Activated CD4-positive, CD25-positive, alpha-beta regulatory T cell (primary cell): ENCODE measurements around the gene CDK5RAP2.

Source experiments
- DNase-seq, 4 experiments: peaks; one replicate each; lab custom pipeline; 2025; lab: John Stamatoyannopoulos, UW

The CDK5RAP2 gene

DNA sequence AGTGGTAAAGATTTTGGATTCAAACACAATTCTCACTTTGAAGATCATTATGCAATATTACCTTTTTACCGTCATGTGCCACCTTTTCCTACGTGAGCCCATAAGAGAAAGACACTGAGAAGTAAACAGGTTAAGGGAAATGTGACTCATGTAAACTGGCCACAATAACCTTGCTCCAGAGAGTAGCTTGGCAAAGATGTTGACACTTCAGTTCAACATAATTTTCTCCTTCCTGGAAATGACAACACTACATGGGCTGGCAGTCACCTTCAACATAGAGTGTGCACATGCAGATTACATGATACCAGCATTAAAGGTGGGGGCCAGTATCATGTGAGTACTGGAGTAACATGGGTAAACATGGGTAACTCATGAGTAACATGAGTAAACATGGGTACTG, 141.9 kb downstream of the CDK5RAP2 start:
- DNase-seq, result no peak

DNA sequence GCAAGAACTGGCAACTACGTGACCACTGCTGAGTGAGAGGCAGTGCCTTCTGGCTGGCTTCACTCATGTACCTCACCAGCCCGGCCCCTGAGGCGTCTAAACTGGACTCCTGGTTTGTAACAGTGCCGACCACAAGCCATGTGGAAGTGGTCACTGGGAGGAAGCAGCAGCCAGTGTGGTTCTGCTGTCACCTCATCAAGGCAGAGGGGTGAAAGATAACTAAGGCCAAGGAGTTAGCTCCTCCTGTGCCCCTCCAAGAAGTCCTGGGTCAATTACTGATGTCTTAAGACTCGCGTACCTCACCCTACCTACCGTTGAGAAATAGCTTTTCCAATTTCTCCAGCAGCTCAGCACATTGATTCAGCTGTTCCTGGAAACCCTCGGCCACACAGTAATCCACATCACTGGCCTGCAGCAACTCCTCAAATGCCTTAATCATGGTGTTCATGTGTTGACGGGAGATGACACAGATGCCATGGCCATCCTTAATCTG, 142.9 kb downstream of the CDK5RAP2 start:
- no peak for DNase-seq

DNA sequence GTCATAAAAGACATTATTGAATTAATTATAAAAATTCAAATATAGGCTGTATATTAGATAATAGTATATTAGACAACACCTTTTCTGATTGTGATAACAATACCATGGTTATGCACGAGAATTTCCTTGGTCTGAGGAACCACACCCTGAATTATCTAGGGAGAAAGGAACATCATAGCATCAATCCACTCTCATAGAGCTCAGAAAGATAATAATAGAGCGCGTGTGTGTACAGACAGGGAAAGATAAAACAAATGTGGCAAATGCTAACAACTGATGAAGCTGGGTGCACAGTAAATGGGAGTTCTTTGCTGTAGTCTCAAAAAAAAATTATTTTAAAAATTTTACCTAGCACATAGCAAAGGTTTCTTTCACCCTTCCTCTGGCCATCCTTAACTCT, 143.5 kb downstream of the CDK5RAP2 start:
- no peak for DNase-seq

GRCh38 chr9:120435091-120435490, 144.9 kb downstream of the CDK5RAP2 start:
- DNase-seq, result no peak

- DNase-seq, result no peak
Measured at GRCh38 chr9:120434532-120434931, 145.4 kb downstream of the CDK5RAP2 start.

DNA sequence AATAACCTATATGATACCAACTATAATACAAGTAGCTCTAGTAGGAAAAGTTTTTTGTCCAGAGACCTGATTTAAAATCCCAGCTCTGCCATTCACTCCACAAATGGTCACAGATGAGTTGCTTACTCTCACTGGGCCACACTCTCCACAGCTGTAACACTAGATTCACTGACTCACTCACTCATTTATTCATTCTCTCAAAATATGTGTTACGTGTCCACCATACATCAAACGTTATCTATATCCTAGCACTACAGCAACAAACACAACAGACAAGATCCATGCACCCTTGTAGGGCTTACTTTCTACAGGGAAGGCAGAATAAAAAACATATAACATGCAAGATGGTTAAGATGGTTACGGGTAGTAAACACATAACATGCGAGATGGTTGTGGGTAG, 146.3 kb downstream of the CDK5RAP2 start:
- DNase-seq, result no peak

DNA sequence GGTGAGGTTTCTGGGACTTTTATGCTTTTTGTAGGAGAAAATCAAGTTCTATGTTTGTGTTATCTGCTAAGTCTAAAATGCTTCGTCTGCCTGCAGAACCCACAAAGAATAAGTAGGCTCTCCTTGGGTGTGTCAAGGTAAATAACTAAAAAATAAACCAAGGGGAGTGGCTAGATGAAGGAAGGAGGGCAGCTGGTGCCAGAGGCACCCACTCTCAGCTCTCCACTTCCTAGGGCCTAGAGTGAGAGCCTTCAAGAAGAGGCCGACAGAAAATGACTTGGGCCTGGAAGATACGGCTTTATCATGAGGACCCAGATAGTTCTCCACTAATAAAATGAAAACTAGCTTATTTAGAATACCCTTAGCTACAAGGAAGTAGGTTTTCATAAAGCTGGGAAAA, 147.4 kb downstream of the CDK5RAP2 start:
- DNase-seq, result no peak

- no peak for DNase-seq
Measured at GRCh38 chr9:120431268-120431667, 148.7 kb downstream of the CDK5RAP2 start.

- no peak for DNase-seq
Measured at GRCh38 chr9:120424248-120424647, 155.7 kb downstream of the CDK5RAP2 start.

DNA sequence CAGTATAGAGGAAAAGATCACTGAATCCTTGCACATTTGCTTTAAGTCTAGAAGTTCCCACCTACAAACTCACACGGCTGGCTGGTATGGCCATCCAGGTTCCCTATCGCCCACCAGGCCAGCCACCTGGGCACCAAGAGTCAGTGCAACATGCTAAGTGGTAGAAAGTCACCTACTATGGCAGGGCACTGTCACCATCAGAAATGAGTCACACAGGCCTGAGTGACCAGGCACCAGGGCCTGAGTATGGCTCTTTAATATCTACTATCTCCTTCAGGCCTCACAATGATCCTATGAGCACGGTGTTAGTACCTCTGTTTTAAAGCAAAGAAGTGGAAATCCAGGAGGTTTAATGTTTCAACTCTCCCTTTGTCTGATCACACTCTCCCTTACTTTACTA, 156.2 kb downstream of the CDK5RAP2 start:
- no peak for DNase-seq

DNA sequence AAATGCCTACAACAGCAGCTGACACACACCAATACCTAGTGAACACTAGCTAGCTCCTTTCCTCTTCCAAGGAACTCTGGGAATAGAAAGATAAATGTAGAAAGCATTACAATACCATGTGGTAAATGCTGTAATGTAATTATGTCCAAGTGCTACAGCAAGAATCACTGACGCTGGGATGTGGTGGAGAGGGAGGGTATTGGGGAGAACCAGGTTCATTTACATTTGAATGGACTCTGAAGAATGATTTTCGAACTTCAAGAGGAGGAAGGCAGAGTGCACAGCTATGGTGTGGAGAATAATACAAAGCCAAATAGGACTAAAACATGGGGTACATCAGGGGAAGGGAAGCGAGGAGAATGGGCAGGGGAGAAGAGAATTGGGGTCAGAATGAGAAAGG, 158.0 kb downstream of the CDK5RAP2 start:
- DNase-seq, result no peak

GRCh38 chr9:120418315-120418714, 161.7 kb downstream of the CDK5RAP2 start:
- no peak for DNase-seq

DNA sequence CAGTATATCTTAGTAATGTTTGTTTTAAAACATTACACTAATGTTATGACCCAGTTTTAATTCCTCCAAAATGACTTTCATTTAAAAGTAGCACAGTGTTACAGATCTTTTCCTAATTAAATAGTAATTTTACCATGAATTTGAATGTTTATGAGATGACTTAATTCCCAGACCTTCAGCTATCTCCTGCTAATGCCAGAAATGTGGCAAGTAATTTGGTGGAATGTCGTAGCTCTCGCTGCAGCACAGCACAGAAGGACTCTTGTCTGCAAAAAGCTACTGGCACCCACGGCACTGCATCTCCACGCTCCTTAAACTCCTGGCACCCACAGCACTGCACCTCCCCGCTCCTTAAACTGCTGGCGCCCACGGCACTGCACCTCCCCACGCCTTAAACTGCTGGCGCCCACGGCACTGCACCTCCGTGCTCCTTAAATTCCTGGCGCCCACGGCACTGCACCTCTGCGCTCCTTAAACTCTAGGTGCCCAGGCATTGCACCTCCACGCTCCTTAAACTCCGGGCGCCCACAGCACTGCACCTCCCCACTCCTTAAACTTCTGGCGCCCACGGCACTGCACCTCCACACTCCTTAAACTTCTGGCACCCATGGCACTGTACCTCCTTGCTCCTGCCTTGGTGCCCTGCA, 163.1 kb downstream of the CDK5RAP2 start:
- DNase-seq, result no peak

DNA sequence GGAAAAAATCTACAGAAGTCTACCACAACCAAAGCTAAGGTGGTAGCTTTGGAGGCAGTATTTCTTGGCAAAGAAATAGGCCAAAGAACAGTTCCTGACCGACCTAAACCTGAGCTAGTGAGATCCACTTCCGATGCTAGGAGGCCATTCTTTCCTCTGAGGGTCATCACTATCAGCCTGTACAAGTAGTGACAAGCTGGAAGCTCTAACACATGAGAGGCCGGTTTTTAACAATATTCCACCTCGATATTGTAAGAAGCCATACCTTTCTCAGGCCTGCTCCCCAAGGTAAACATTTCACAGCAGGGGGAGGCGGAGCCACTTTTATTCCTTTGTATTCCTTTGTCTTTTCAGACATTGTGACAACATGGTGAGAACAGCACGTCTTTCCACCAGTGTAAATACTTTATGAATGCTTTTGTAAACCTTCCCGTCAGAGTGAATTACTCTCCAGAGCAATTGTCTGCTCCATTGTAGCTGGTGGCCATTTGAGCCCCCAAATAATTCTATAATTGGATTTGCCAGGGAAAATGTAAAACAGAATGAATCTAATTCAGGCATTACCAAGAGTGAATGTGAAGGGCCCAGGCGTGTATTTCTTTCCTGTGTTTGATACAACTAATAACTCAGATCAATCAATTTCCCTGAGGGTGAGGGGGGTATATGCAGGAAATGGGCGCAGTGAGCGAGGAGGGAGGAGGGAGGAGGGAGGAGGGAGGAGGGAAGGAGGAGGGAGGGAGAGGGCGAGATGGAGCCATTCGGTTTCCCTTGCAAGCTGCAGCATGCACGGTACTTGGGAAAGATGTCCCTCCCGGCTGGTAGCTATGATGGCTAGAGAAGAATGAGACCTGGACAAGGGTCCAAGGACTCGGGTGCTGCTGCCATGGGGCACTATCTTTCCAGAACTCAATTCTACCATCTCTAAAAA, 166.6 kb downstream of the CDK5RAP2 start:
- DNase-seq, result no peak

- DNase-seq, result no peak
Measured at GRCh38 chr9:120412425-120412951, 167.5 kb downstream of the CDK5RAP2 start.

DNA sequence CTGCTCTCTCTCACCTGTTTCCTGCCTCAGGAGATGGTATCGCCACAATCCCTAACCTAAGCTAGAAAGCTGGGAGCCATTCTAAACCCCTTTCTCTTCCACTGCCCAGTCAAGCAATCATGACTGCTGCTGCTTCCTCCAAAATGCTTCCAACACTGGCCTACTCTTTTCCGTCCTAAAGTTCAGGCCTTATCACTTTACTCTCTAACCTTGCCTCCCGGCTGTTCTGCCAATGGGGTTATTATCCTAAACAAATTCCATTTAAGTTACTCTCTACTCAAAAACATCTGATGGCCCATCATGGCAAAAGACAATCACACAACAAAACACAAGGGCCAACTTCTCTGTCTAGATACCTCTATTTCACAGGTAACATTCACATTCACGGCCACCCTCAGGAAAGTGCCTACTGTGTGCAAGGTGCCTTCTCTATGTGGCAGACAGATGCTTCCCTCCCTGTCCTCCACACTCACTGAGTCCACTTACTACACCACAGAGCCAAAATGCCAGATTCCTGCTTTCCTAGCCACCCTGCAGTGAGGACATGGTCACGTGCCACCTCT, 168.0 kb downstream of the CDK5RAP2 start:
- DNase-seq, result no peak

DNA sequence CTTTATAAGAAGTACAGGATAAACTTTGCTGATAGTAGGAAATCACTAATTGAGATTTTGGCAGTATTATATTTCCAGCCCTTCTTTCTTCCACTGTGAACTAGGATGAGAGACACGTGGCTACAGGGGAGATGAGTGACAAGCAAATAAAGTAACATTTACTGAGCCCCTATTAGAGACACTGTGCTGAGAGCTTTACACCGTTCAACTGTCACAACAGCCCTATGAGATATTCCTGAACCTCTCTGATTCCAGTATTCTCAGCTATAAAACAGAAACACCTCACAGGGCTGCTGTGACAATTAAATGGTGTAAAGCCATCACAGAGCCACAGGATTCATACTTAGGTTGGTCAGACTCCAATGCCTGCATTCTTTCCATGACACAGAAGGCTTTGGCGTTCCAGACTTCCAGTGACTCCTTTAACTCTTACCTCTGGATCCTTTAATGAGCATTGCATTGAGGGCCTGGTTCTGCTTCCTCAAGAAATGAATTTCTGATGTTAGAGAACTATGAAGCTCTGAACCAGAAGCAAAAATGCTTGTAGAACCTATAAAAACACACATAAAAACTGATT, 169.0 kb downstream of the CDK5RAP2 start:
- no peak for DNase-seq

GRCh38 chr9:120408680-120409258, 171.2 kb downstream of the CDK5RAP2 start:
- no peak for DNase-seq

DNA sequence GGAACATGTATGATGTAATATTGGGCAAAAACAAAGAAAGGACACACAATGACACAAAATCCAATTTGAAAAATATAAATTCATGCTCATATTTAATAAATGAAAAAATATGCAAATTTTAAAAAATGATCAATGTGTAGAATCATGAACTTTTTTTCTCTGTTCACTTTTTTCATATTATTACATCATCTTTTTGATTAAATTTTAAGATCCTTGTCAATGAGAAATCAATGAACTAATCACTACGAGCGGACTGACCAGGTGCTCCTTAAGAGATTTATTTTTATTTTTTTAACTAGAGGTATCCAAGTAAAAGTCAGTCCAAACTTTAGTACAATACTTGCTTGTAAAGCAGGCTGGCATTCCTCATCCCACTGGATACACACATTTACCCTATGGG, 174.1 kb downstream of the CDK5RAP2 start:
- no peak for DNase-seq

DNA sequence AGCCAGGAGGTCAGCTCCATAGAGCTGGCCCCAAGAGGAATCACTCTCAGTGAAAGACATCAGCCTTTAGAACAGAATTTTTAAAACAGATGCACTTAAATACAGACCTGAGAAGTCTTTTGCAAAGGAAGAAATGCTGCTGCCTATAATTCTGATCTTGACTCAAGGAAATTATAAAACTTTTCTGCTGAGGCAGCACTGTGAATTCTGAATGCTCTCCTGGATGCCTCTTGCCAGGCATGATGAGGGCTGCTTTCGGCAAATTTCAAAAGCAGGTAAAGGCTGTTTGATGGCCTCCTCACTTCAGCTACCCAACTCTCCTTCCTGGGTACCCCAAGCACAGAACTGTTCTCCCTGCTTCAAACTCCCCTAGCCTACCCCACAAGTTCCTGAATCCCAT, 174.8 kb downstream of the CDK5RAP2 start:
- no peak for DNase-seq

GRCh38 chr9:120403543-120403856, 176.5 kb downstream of the CDK5RAP2 start:
- DNase-seq, result no peak
